Astrocyte of the spinal cord (primary cell): ENCODE measurements around the gene CACNB4.

Source experiments
- DNase-seq: peaks from one replicate; pipeline ENCODE4 v3.0.0; 2011; ENCODE audit warnings: low read depth, low spot score
- H3K4me3 ChIP-seq: 2 replicates; pipeline ENCODE4 v1.5.1; 2011; ENCODE audit warnings: low read depth, mild to moderate bottlenecking, low read length, moderate library complexity
- CTCF ChIP-seq: IDR thresholded peaks from 2 replicates; pipeline ENCODE4 v1.5.1; 2012; ENCODE audit warnings: low read depth, mild to moderate bottlenecking, low read length, inconsistent platforms
- in situ Hi-C: cut with HindIII; loops from 2 replicates; pipeline ENCODE4 v1.10.0; 2017; ENCODE audit warnings: low sequenced_read_pairs

The CACNB4 gene

DNA sequence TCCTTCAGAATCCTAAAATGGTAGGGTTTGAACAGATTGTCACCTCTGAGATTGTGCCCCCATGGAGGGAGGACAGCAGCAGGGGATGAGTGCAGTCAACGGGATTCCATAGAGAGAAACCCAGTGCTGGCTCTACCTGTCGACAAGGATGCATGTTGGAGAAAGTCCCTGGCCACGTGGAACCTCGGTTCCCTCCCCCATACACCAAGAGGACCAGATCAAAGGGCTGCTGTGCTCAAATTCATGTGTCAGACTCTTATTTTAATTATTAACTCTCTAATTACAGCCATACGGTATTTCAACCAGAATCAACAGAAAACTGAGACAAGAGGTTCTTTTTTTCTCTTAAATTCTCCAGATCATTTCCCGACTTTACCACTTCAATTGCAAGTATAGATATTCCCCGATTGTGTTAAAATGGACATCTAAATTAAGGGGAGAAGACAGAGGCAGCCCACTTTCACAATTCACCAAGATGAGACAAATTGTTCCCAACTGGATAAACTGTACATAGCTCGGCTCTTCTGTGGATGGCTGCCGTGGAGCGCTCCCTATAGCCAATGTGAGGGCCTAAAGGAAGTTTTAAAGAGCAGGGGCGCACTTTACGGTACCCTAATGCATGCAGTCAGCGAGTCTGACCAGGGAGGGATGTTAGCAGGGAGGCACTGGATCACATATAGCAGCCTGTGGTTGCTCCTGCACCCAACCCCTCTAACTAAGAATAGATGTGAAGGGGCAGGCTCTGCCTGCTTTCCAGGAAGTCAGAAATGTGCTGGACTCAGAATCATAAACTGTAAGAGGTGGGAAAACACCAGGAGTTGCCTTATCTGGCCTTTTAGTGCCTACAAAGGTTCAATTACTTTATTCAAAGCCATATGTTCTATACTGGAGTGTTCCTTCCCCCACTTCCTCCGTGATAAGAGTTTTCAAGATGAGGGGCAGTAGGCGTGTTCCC is 123.1 kb downstream of the CACNB4 start:
- TF ChIP-seq CTCF: no peak
- in situ Hi-C loops: no loop called here
- no peak overlapping the region for H3K4me3 ChIP-seq
- no peak for DNase-seq

DNA sequence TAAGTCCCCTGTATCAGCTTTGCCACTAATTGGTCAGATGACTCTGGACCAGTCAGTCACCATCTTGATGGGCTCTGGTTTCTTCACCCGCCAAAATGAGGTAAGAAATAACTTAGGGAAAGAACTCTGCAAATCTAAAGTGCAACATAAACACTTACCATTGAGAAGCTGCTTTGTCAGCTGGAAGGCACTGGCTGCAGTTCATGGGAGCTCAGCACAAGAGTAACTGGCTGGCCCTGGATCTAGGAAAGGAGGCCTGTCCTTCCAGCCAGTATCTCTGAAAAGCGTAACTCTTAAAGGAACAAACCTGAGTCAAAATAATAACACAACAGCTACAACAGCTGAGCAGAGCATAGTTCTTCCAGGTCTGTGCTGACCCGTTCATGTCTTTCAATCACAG is 123.9 kb downstream of the CACNB4 start:
- TF ChIP-seq CTCF: no peak
- H3K4me3 ChIP-seq: no peak overlapping the region
- in situ Hi-C loops: no loop called here
- DNase-seq: no peak

DNA sequence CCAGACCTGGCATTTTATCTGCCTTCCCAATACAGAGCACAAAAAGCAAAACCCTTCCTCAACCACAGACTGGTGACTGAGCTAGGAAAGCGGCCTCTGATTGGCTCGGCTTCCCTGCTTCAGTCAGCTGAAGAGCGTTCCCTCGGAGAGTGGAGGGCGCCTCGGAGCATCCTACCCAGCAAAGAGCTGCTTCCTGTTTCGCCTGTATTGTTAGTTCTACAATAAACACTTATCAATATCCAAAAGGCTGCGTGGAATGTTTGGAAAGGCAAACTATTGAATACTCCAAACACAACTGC is 125.0 kb downstream of the CACNB4 start:
- no peak for TF ChIP-seq CTCF
- peak; percentile 38 for DNase-seq
- in situ Hi-C loops: no loop called here
- no peak overlapping the region for H3K4me3 ChIP-seq

DNA sequence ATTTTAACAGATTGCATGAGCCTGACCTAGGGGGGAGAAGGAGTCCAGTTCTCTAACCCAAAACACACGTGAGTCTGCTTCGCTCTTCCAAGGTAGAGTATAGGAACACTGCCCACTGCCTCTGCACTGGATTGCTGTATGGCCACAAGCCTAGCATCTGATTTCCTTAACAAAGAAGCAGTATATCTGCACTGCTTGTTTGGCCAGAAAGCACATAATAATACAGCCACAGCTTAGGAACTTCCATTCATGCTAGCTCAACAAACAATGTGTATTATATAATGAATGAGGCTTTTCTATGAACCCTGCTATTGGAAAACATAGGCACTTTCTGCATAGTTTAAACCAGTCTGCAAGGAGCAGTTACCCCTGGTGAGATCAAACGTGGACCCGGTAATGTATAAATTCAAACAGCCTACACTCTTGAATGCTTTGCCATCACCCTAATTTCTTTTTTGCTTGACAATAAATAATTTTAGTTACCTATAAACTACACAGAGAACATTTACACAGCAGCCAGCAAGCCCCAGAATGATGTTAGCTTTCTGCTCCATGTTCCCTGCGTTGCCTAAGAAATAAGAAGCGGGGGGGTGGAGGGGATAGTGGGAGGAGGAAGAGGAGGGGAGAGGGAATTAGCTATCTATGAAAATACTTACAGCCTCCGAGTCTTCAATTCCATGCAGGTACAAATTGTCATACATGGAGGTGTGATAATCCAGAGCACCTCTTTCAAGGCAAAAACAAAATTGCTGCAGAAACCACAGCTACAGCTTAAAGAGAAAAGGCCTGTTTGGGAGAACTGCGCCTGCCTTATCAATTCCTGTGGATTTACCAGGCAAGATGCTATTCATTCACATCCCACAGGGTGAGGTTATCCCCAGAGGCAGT is 125.6 kb downstream of the CACNB4 start:
- DNase-seq: no peak
- TF ChIP-seq CTCF: no peak
- no peak overlapping the region for H3K4me3 ChIP-seq
- in situ Hi-C loops: no loop called here

- H3K4me3 ChIP-seq: no peak overlapping the region
- DNase-seq: no peak
- no peak for TF ChIP-seq CTCF
- in situ Hi-C loops: no loop called here
These were observed 126.4 kb downstream of the CACNB4 start for GRCh38 chr2:151972241-151973012.
